GM19351 (cell line): Measurements from ENCODE around the gene NPBWR2.

Experiments
- ATAC-seq: cut with Tn5 transposase; IDR thresholded peaks from one replicate; pipeline ENCODE4 v1.9.1; 2021; ENCODE audit warnings: mild to moderate bottlenecking, moderate library complexity; ENCODE audit not compliant: unreplicated experiment

Gene NPBWR2

GRCh38 chr20:64063389-64064144 is 43.8 kb downstream of the NPBWR2 start:
- ATAC-seq, result no peak

- peak; percentile 76 for ATAC-seq
These were observed 44.6 kb downstream of the NPBWR2 start, which contains the start of gene TCEA2 for GRCh38 chr20:64062596-64063388. TCEA2 (plus strand) TSS chr20:64063198; CDS start chr20:64063313, 115 bp downstream.

GRCh38 chr20:64062276-64062595 is 45.1 kb downstream of the NPBWR2 start:
- ATAC-seq, result no peak

- no peak for ATAC-seq
These were observed 48.8 kb downstream of the NPBWR2 start for GRCh38 chr20:64058536-64058935.

GRCh38 chr20:64057628-64058498 is 49.5 kb downstream of the NPBWR2 start:
- no peak for ATAC-seq

- ATAC-seq, result no peak
These were observed 50.3 kb downstream of the NPBWR2 start for GRCh38 chr20:64056889-64057627.

GRCh38 chr20:64056639-64056888 is 50.8 kb downstream of the NPBWR2 start:
- ATAC-seq, result no peak

GRCh38 chr20:64055893-64056638 is 51.3 kb downstream of the NPBWR2 start:
- ATAC-seq, result no peak

- ATAC-seq, result no peak
These were observed 51.9 kb downstream of the NPBWR2 start for GRCh38 chr20:64055396-64055892.

- no peak for ATAC-seq
These were observed 53.3 kb downstream of the NPBWR2 start for GRCh38 chr20:64053841-64054661.
